ENCODE data around the gene DIPK1A. TPM values are rescaled to one million over a fixed set of nuclear protein-coding genes. Genes with fewer than 3 reads are reported as not detected.

The DIPK1A gene
- total and polyA plus RNA-seq, 2 experiments from 2014 or later: 26.6 to 51.6 TPM

DNA sequence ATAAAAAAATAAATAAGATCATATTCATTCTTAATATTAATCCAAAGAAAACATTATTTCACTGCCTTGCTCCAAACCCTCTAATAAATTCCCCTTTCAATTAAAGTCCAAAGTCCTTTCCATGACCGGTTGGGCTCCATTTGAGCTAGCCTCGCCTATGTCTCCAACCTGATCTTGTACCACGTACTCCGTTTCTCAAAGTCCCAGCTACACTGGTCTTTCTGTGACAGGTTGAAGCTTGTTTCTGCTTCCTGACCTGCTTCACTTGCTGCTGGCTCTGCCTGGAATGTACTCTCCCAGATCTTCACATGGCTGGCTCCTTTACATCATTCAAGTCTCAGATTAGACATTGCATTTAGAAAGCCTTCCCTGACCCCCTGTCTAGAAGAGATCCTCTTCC is 113.1 kb downstream of the DIPK1A start:
- Histone ChIP-seq H3K9me2 (ENCODE audit: insufficient read depth) (no peaks in the 10 kb centered on the region), H3F3A (ENCODE audit: insufficient read depth) (peaks cover 23% of the 10 kb centered on the region), H3K36me3 (ENCODE audit: low read depth) (peaks cover 13% of the 10 kb centered on the region; the same call in 1 of the 2 replicates), H3K9me3 (ENCODE audit: low read depth) (no peaks in the 10 kb centered on the region), H4K20me1 (ENCODE audit: insufficient read depth) (no peaks in the 10 kb centered on the region), H3K27ac (no peak overlapping the region), H3K79me2 (ENCODE audit: insufficient read depth) (no peaks in the 10 kb centered on the region), H3K9ac (no peak overlapping the region), H3K4me3 (no peak overlapping the region), H2AFZ (no peak overlapping the region), H3K4me2 (ENCODE audit: unreplicated experiment) (no peak overlapping the region), H3K27me3 (replicated peaks; ENCODE audit: insufficient read depth) (no peaks in the 10 kb centered on the region), H3K4me1 (ENCODE audit: insufficient read depth) (no peaks in the 10 kb centered on the region)
- DNase-seq: no peak
- in situ Hi-C loops (cut with MboI): no loop called here
- WGBS, 2 experiments (ENCODE audit: low coverage in 1 of 2, low lambda C conversion rate in 2 of 2, missing lambda C conversion rate in 2 of 2): 82 to 93% methylated on average over 4 of the region's 4 CpGs
- no peak for TF ChIP-seq EZH2phosphoT487 (IDR thresholded peaks at IDR 0.05; ENCODE audit: insufficient read depth, low read depth)
- no peak for TF ChIP-seq EZH2 (IDR thresholded peaks at IDR 0.05; ENCODE audit: insufficient read depth, poor library complexity, severe bottlenecking)

DNA sequence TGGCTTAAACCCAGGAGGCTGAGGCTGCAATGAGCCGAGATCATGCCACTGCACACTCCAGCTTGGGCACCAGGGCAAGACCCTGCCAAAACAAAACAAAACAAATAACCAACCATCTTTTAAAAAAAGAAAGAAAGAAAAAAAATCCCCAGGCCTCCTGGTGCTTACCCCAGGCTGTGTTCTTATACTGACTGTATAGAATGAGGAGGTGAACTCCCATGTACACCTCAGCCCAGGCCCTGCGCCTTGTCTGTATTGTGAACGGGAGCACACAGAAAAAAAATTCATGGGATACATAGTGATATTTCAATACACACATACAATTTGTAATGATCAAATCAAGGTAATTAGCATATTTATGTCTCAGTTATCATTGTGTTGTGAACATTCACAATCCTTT is 115.4 kb downstream of the DIPK1A start:
- Histone ChIP-seq H3K79me2 (ENCODE audit: insufficient read depth) (peaks cover 5% of the 10 kb centered on the region), H3K4me3 (no peak overlapping the region), H4K20me1 (ENCODE audit: insufficient read depth) (peaks cover 5% of the 10 kb centered on the region; the same call in 1 of the 2 replicates), H2AFZ (no peak overlapping the region), H3K4me1 (ENCODE audit: insufficient read depth) (no peaks in the 10 kb centered on the region), H3K9me2 (ENCODE audit: insufficient read depth) (no peaks in the 10 kb centered on the region), H3K9ac (no peak overlapping the region), H3K27ac (no peak overlapping the region), H3K36me3 (ENCODE audit: low read depth) (peaks cover 34% of the 10 kb centered on the region), H3K27me3 (replicated peaks; ENCODE audit: insufficient read depth) (no peaks in the 10 kb centered on the region), H3K4me2 (ENCODE audit: unreplicated experiment) (no peak overlapping the region), H3F3A (ENCODE audit: insufficient read depth) (peaks cover 45% of the 10 kb centered on the region), H3K9me3 (ENCODE audit: low read depth) (no peaks in the 10 kb centered on the region)
- in situ Hi-C loops (cut with MboI): no loop called here
- TF ChIP-seq EZH2 (IDR thresholded peaks at IDR 0.05; ENCODE audit: insufficient read depth, poor library complexity, severe bottlenecking) (no peak), EZH2phosphoT487 (IDR thresholded peaks at IDR 0.05; ENCODE audit: insufficient read depth, low read depth) (no peak)
- WGBS, 2 experiments (ENCODE audit: low coverage in 1 of 2, low lambda C conversion rate in 2 of 2, missing lambda C conversion rate in 2 of 2): 65% methylated on average over 3 of the region's 3 CpGs
- DNase-seq: no peak

DNA sequence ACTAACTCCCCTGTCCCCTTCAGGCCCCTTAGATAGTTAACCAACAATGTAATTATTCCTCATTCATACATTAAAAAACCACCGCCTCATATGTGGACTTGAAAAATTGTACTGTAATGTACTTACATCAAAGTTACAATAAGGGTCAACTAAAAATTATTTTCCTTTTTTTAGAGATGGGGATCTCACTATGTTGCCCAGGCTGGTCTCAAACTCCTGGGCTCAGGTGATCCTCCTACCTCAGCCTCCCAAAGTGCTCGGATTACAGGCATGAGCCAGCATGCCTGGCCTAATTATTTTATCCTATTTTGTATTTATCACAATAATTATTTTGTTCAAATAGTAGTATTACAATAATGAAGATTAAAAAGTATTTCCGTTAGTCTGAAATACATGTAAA is 116.8 kb downstream of the DIPK1A start:
- 0 out of 2 replicates have a peak, but pooled peaks cover 3% of the 10 kb centered on the region for H3K4me1 ChIP-seq (ENCODE audit: insufficient read depth)
- no peaks in the 10 kb centered on the region for H3K9me3 ChIP-seq (ENCODE audit: low read depth)
- H3K9ac ChIP-seq: no peak overlapping the region
- peaks cover 57% of the 10 kb centered on the region for H3F3A ChIP-seq (ENCODE audit: insufficient read depth)
- TF ChIP-seq EZH2phosphoT487 (IDR thresholded peaks at IDR 0.05; ENCODE audit: insufficient read depth, low read depth): no peak
- no peak for TF ChIP-seq EZH2 (IDR thresholded peaks at IDR 0.05; ENCODE audit: insufficient read depth, poor library complexity, severe bottlenecking)
- H3K9me2 ChIP-seq (ENCODE audit: insufficient read depth): no peaks in the 10 kb centered on the region
- no peak overlapping the region for H3K27ac ChIP-seq
- no peak overlapping the region for H3K4me2 ChIP-seq (ENCODE audit: unreplicated experiment)
- peaks cover 20% of the 10 kb centered on the region for H3K79me2 ChIP-seq (ENCODE audit: insufficient read depth)
- 95 to 99% methylated on average over 3 of the region's 3 CpGs for WGBS, 2 experiments (ENCODE audit: low coverage in 1 of 2, low lambda C conversion rate in 2 of 2, missing lambda C conversion rate in 2 of 2)
- H2AFZ ChIP-seq: no peak overlapping the region
- no peaks in the 10 kb centered on the region for H3K27me3 ChIP-seq (replicated peaks; ENCODE audit: insufficient read depth)
- peaks cover 17% of the 10 kb centered on the region for H4K20me1 ChIP-seq (ENCODE audit: insufficient read depth)
- H3K36me3 ChIP-seq (ENCODE audit: low read depth): peaks cover 48% of the 10 kb centered on the region
- H3K4me3 ChIP-seq: no peak overlapping the region
- no peak for DNase-seq
- in situ Hi-C loops (cut with MboI): no loop called here

DNA sequence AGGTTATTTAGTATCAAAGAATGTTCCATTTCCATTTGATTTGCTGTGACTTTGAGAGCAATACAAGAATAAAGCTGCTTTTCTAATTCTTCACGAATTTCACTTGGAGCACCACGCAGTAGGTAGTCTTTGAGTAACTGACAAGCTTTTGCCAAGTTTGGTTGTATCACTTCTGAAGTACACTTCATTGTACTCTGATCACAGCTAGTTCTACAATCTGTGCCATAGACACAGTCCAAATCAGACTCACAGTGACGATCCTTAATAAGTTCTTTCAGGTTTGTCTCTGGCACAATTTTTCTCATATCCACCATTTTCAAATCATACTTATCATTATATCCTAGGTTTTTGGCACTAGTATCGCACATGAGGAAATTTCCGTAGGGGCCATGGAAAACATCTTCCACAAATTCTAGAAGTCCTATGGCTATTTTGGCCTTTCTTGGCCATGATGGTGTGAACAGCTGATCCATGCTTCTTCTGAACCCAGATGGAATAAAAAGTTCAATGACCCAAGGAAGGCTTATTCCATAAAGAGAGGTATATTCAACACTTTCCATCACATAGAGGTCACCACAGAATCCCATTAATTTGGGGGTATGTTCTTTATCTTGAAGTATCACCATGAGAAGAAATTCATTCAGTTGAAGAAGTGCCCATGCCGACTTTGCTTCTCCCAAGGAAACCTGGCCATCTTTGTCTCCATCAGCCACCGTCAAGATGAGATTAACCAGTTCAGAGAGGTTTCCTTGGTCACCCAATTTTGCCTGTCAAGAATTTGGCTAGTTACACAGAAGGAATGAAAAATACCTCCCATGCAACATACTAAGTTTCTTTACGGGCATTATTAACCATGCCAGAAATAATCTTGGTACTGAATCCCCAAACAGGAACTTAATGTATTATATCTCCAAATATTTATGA is 117.6 kb downstream of the DIPK1A start:
- H3K79me2 ChIP-seq (ENCODE audit: insufficient read depth): peaks cover 27% of the 10 kb centered on the region
- in situ Hi-C loops (cut with MboI): no loop called here
- TF ChIP-seq EZH2phosphoT487 (IDR thresholded peaks at IDR 0.05; ENCODE audit: insufficient read depth, low read depth): no peak
- TF ChIP-seq EZH2 (IDR thresholded peaks at IDR 0.05; ENCODE audit: insufficient read depth, poor library complexity, severe bottlenecking): no peak

More for the DNA sequence above, 117.6 kb downstream of the DIPK1A start:
- Histone ChIP-seq H3K27me3 (replicated peaks; ENCODE audit: insufficient read depth) (no peaks in the 10 kb centered on the region), H3K27ac (no peak overlapping the region), H3K9ac (no peak overlapping the region), H4K20me1 (ENCODE audit: insufficient read depth) (peaks cover 24% of the 10 kb centered on the region), H3K4me3 (no peak overlapping the region), H3F3A (ENCODE audit: insufficient read depth) (peaks cover 65% of the 10 kb centered on the region), H3K4me1 (ENCODE audit: insufficient read depth) (peaks cover 11% of the 10 kb centered on the region; the same call in 1 of the 2 replicates), H3K4me2 (ENCODE audit: unreplicated experiment) (no peak overlapping the region), H3K9me2 (ENCODE audit: insufficient read depth) (no peaks in the 10 kb centered on the region), H3K9me3 (ENCODE audit: low read depth) (no peaks in the 10 kb centered on the region), H3K36me3 (ENCODE audit: low read depth) (peaks cover 56% of the 10 kb centered on the region), H2AFZ (no peak overlapping the region)
- 91 to 93% methylated on average over 8 of the region's 8 CpGs for WGBS, 2 experiments (ENCODE audit: low coverage in 1 of 2, low lambda C conversion rate in 2 of 2, missing lambda C conversion rate in 2 of 2)
- no peak for DNase-seq
